GM13976 (cell line): ENCODE results near the gene MSL1.

ENCODE experiments used
- DNase-seq: peaks from one replicate; pipeline ENCODE4 v3.0.0; 2012; ENCODE audit warnings: low spot score
- CTCF ChIP-seq: IDR thresholded peaks from 2 replicates; pipeline ENCODE4 v1.5.1; 2012; ENCODE audit warnings: borderline replicate concordance, mild to moderate bottlenecking; ENCODE audit not compliant: insufficient read depth; ENCODE audit errors: extremely low read depth, missing control alignments, control extremely low read depth
- in situ Hi-C: fragments of 300-500 bp; cut with MboI; formaldehyde crosslinking; loops from one replicate; pipeline ENCODE4 v1.12.0; 2022; ENCODE audit warnings: low sequenced_read_pairs, mixed read lengths, inconsistent platforms; ENCODE audit not compliant: unreplicated experiment

Gene MSL1

GRCh38 chr17:40101367-40102210 lies 20.2 kb upstream of the MSL1 start:
- TF ChIP-seq CTCF = no peak
- DNase-seq = no peak
- in situ Hi-C loops = no loop called here

GRCh38 chr17:40103071-40103661 lies 18.6 kb upstream of the MSL1 start:
- in situ Hi-C loops = no loop called here
- no peak for DNase-seq
- TF ChIP-seq CTCF = no peak

- DNase-seq = no peak
These were observed 18.1 kb upstream of the MSL1 start for GRCh38 chr17:40103688-40104087.

GRCh38 chr17:40104594-40105486 lies 16.9 kb upstream of the MSL1 start:
- no peak for DNase-seq
- in situ Hi-C loops = no loop called here
- no peak for TF ChIP-seq CTCF

More at GRCh38 chr17:40103688-40104087, 18.1 kb upstream of the MSL1 start:
- TF ChIP-seq CTCF = no peak
- in situ Hi-C loops = no loop called here

GRCh38 chr17:40105861-40106759 lies 15.7 kb upstream of the MSL1 start:
- in situ Hi-C loops = no loop called here
- DNase-seq = no peak
- no peak for TF ChIP-seq CTCF

GRCh38 chr17:40106760-40107521 lies 14.8 kb upstream of the MSL1 start:
- DNase-seq = no peak
- no peak for TF ChIP-seq CTCF
- in situ Hi-C loops = no loop called here
